IMR-90 (cell line): ENCODE results near the gene LAMC2. TPM values are rescaled to one million over a fixed set of nuclear protein-coding genes. Genes with fewer than 3 reads are reported as not detected.

ENCODE experiments used
- ATAC-seq: fragments of 200-7000 bp; cut with Tn5 transposase; 2 replicates; pipeline ENCODE4 v1.9.1; 2020; ENCODE audit warnings: low read depth, mild to moderate bottlenecking, moderate library complexity
- BruUV-seq: library from RNA; stranded (reverse); fragments of 400-500 nt; replicated peaks from 2 replicates; lab custom pipeline; 2021; lab: Mats Ljungman, UMichigan
- CTCF ChIA-PET: fragments of 300-600 bp; formaldehyde crosslinking; extraction: SDS; loops from one replicate; lab custom pipeline; 2021; ENCODE audit warnings: antibody characterized with exemption; lab: Yijun Ruan, JAX
- POLR2A ChIA-PET: fragments of 300-600 bp; sonication (Branson Sonifier 250); formaldehyde crosslinking; loops from one replicate; lab custom pipeline; 2022; ENCODE audit warnings: antibody characterized with exemption; ENCODE audit not compliant: unreplicated experiment; lab: Charles Lee
- DNase-seq: peaks from one replicate; pipeline ENCODE4 v3.0.0; 2013
- H2AFZ ChIP-seq: replicated peaks from 2 replicates; pipeline ENCODE3; 2013; ENCODE audit warnings: low read length, mild to moderate bottlenecking; ENCODE audit not compliant: poor library complexity
- H2AK5ac ChIP-seq: 2 replicates; pipeline ENCODE4 v1.6.1; 2013; ENCODE audit warnings: low read depth, low read length, inconsistent platforms
- H2AK9ac ChIP-seq: replicated peaks from 2 replicates; pipeline ENCODE3; 2013; ENCODE audit warnings: mild to moderate bottlenecking, low read depth, low read length, moderate library complexity; ENCODE audit not compliant: poor library complexity
- H2BK120ac ChIP-seq: 2 replicates; pipeline ENCODE4 v1.6.1; 2013; ENCODE audit warnings: low read depth, low read length, inconsistent platforms
- H2BK15ac ChIP-seq: 3 replicates; pipeline ENCODE4 v1.6.1; 2013; ENCODE audit warnings: low read depth, low read length, inconsistent platforms
- H2BK20ac ChIP-seq: 2 replicates; pipeline ENCODE4 v1.6.1; 2013; ENCODE audit warnings: low read depth, mild to moderate bottlenecking, inconsistent platforms, low read length, moderate library complexity
- H2BK5ac ChIP-seq: 2 replicates; pipeline ENCODE4 v1.6.1; 2013; ENCODE audit warnings: mild to moderate bottlenecking, low read depth, low read length, inconsistent platforms; ENCODE audit not compliant: poor library complexity, severe bottlenecking
- H3K14ac ChIP-seq: replicated peaks from 2 replicates; pipeline ENCODE4 v1.6.1; 2013; ENCODE audit warnings: low read depth, low read length, inconsistent platforms
- H3K18ac ChIP-seq: 2 replicates; pipeline ENCODE4 v1.6.1; 2013; ENCODE audit warnings: low read depth, low read length, control low read depth
- H3K23ac ChIP-seq: 2 replicates; pipeline ENCODE4 v1.6.1; 2013; ENCODE audit warnings: low read depth, low read length, inconsistent platforms
- H3K27ac ChIP-seq: 2 replicates; pipeline ENCODE4 v1.5.1; 2013; ENCODE audit warnings: mild to moderate bottlenecking, control low read depth, low read length; ENCODE audit not compliant: insufficient read depth
- H3K27me3 ChIP-seq: 2 replicates; pipeline ENCODE4 v1.6.1; 2013; ENCODE audit warnings: low read length; ENCODE audit not compliant: control insufficient read depth, insufficient read depth
- H3K36me3 ChIP-seq: 2 replicates; pipeline ENCODE4 v1.6.1; 2013; ENCODE audit warnings: low read length, mixed read lengths; ENCODE audit not compliant: control insufficient read depth, insufficient read depth
- H3K4ac ChIP-seq: 2 replicates; pipeline ENCODE4 v1.6.1; 2013; ENCODE audit warnings: low read depth, low read length, inconsistent platforms
- H3K4me1 ChIP-seq: 2 replicates; pipeline ENCODE4 v1.6.1; 2013; ENCODE audit warnings: low read length, mixed read lengths; ENCODE audit not compliant: control insufficient read depth, insufficient read depth
- H3K4me2 ChIP-seq: 2 replicates; pipeline ENCODE4 v1.6.1; 2013; ENCODE audit warnings: low read depth, mild to moderate bottlenecking, control low read depth, low read length, moderate library complexity
- H3K4me3 ChIP-seq: 2 replicates; pipeline ENCODE4 v1.5.1; 2013; ENCODE audit warnings: low read depth, mild to moderate bottlenecking, control low read depth, low read length, moderate library complexity; ENCODE audit not compliant: insufficient read depth
- H3K56ac ChIP-seq: 2 replicates; pipeline ENCODE4 v1.6.1; 2013; ENCODE audit warnings: low read length, inconsistent platforms; ENCODE audit not compliant: insufficient read depth; ENCODE audit errors: extremely low read depth
- H3K79me1 ChIP-seq, 2 experiments: 2 replicates each; pipeline ENCODE4 v1.6.1; 2013; ENCODE audit warnings: low read length in 2 of 2, inconsistent platforms in 1 of 2, low read depth in 1 of 2
- H3K9ac ChIP-seq: 2 replicates; pipeline ENCODE4 v1.6.1; 2013; ENCODE audit warnings: low read depth, low read length, control low read depth
- H3K9me1 ChIP-seq: 2 replicates; pipeline ENCODE4 v1.6.1; 2013; ENCODE audit warnings: low read length, inconsistent platforms; ENCODE audit not compliant: insufficient read depth
- H3K9me3 ChIP-seq: 2 replicates; pipeline ENCODE4 v1.6.1; 2013; ENCODE audit warnings: low read length; ENCODE audit not compliant: control insufficient read depth, insufficient read depth
- H4K20me1 ChIP-seq: 2 replicates; pipeline ENCODE4 v1.6.1; 2013; ENCODE audit warnings: low read length, inconsistent platforms; ENCODE audit not compliant: insufficient read depth
- H4K5ac ChIP-seq: 2 replicates; pipeline ENCODE4 v1.6.1; 2013; ENCODE audit warnings: mild to moderate bottlenecking, low read depth, low read length, control low read depth
- H4K8ac ChIP-seq, 2 experiments: 2 replicates each; pipeline ENCODE4 v1.6.1; 2013; ENCODE audit warnings: low read depth in 2 of 2, low read length in 2 of 2, control low read depth in 1 of 2, inconsistent platforms in 1 of 2
- H4K91ac ChIP-seq: 2 replicates; pipeline ENCODE4 v1.6.1; 2013; ENCODE audit warnings: low read depth, low read length, inconsistent platforms; ENCODE audit not compliant: insufficient read depth
- CHD1 ChIP-seq: IDR thresholded peaks from 2 replicates; pipeline ENCODE4 v1.6.1; 2012; ENCODE audit warnings: low read depth, low read length, improper control_type of control experiment
- RFX5 ChIP-seq: IDR thresholded peaks from 2 replicates; pipeline ENCODE4 v1.8.0; 2012; ENCODE audit warnings: low read depth, mild to moderate bottlenecking, low read length, moderate library complexity
- SMC3 ChIP-seq: fragments of 150-350 bp; IDR thresholded peaks from 2 replicates; pipeline ENCODE4 v1.6.1; 2016; ENCODE audit warnings: low read depth, mild to moderate bottlenecking, antibody characterized with exemption, low read length, moderate library complexity
- WGBS, 2 experiments: methylation state at CpG; one replicate each; pipeline versions ENCODE4 v1.1.5 to v1.1.7; 2013; ENCODE audit warnings: missing lambda C conversion rate in 2 of 2; ENCODE audit not compliant: insufficient read length in 1 of 2; ENCODE audit errors: extremely low coverage in 2 of 2; 5-methylcytosine and 5-hydroxymethylcytosine counted together
- dilution Hi-C: fragments of 300-500 bp; cut with HindIII; formaldehyde crosslinking; loops from one replicate; pipeline ENCODE4 v1.14.3; 2018; ENCODE audit warnings: low sequenced_read_pairs; ENCODE audit not compliant: unreplicated experiment
- in situ Hi-C: fragments of 300-500 bp; cut with MboI; formaldehyde crosslinking; loops from 3 replicates; pipeline ENCODE4 v1.14.3; 2019; ENCODE audit warnings: low sequenced_read_pairs, inconsistent platforms, mixed read lengths
- intact Hi-C: fragments of 100-400 bp; cut with micrococcal nuclease; formaldehyde crosslinking; loops from 2 replicates; pipeline ENCODE4 v1.10.0; 2022
- polyA plus RNA-seq, 3 experiments: library from polyadenylated mRNA; depleted of rRNA; stranded (reverse); fragments of >200 nt; gene quantifications; 2 replicates each; pipeline ENCODE4 v1.2.3, GENCODE V29; 2012; ENCODE audit warnings: low replicate concordance in 1 of 3
- total RNA-seq: library from RNA; depleted of rRNA; stranded (reverse); fragments of >200 nt; gene quantifications from 2 replicates; pipeline ENCODE4 v1.2.3, GENCODE V29; 2012
- TF ChIP-seq, protein P1 (sequence below): fragments of 150-350 bp; IDR thresholded peaks from 2 replicates; pipeline ENCODE4 v1.6.1; 2016; ENCODE audit warnings: low read depth, mild to moderate bottlenecking, low read length, moderate library complexity, borderline replicate concordance

LAMC2 gene
- total and polyA plus RNA-seq, 2 of the 4 experiments (the other 2 are of a cell fraction): 2.3 to 2.8 TPM

DNA sequence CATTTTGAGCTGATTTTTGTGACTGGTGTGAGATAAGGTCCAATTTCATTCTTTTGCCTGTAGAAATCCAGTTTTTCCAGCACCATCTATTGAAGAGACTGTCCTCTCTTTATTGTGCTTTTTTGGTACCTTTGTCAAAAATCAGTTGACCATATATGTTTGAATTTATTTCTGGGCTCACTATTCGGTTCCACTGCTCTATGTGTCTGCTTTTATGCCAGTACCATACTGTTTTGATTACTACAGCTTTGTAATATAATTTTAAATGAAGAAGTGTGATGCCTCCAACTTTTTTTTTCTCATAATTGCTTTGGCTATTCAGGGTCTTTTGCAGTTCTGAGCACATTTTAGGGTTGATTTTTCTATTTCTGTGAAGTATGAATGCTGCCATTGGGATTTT, 69.0 kb downstream of the LAMC2 start:
- H2BK120ac ChIP-seq: no peak overlapping the region
- H2AFZ ChIP-seq: no peak overlapping the region
- intact Hi-C loops (no loop called here), in situ Hi-C loops (no loop called here), dilution Hi-C loops (no loop called here)
- H3K36me3 ChIP-seq: no peaks in the 10 kb centered on the region
- no peak overlapping the region for H4K5ac ChIP-seq
- H2BK15ac ChIP-seq: no peak overlapping the region
- H3K9me1 ChIP-seq: no peaks in the 10 kb centered on the region; the same call in 1 of the 2 replicates
- ChIA-PET CTCF (no interaction called here), POLR2A (no interaction called here)
- no peak overlapping the region for H3K4me2 ChIP-seq
- H2BK5ac ChIP-seq: no peak overlapping the region
- no TSS peak for BruUV-seq
- no peaks in the 10 kb centered on the region for H4K20me1 ChIP-seq
- peaks cover 6% of the 10 kb centered on the region for H3K9me3 ChIP-seq
- H2BK20ac ChIP-seq: no peak overlapping the region
- H3K4me3 ChIP-seq: no peak overlapping the region
- no peak overlapping the region for H3K14ac ChIP-seq
- no peak overlapping the region for H4K91ac ChIP-seq
- ATAC-seq: no peak
- no peak overlapping the region for H3K18ac ChIP-seq
- TF ChIP-seq CHD1 (no peak), RFX5 (no peak), SMC3 (no peak)
- TF ChIP-seq, protein P1, sequence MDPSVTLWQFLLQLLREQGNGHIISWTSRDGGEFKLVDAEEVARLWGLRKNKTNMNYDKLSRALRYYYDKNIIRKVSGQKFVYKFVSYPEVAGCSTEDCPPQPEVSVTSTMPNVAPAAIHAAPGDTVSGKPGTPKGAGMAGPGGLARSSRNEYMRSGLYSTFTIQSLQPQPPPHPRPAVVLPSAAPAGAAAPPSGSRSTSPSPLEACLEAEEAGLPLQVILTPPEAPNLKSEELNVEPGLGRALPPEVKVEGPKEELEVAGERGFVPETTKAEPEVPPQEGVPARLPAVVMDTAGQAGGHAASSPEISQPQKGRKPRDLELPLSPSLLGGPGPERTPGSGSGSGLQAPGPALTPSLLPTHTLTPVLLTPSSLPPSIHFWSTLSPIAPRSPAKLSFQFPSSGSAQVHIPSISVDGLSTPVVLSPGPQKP: no peak
- no peaks in the 10 kb centered on the region for H3K79me1 ChIP-seq
- no peak overlapping the region for H3K4ac ChIP-seq
- WGBS, 2 experiments: no CpG with 5 or more reads among the region's 1 CpG
- no peak overlapping the region for H3K56ac ChIP-seq
- H3K23ac ChIP-seq: no peak overlapping the region
- H3K27me3 ChIP-seq: peaks cover 2% of the 10 kb centered on the region; the same call in 1 of the 2 replicates
- H3K4me1 ChIP-seq: no peaks in the 10 kb centered on the region
- H3K9ac ChIP-seq: no peak overlapping the region
- DNase-seq: no peak
- H3K27ac ChIP-seq: no peak overlapping the region
- H2AK9ac ChIP-seq: no peak overlapping the region
- no peak overlapping the region for H4K8ac ChIP-seq
- H2AK5ac ChIP-seq: no peak overlapping the region
